ENCODE results near the gene METTL1.
"Not testable (repeated sequence)": the region's sequence is repeated elsewhere in the genome, so short reads cannot be mapped to it uniquely, and the experiment has no call there.

Gene METTL1

GRCh38 chr12:57724936-57725740, 46.8 kb downstream of the METTL1 start:
- intact Hi-C loops (cut with DNase I; ENCODE audit: low total_unique reads) = loop anchor here (10.0 kb wide), 1 partner anchor 180 kb away; no protein-coding TSS in a partner anchor
- Histone ChIP-seq H3K9me3 (no peaks in the 10 kb centered on the region), H3K36me3 (peaks cover 7 to 21% (median 16%) of the 10 kb centered on the region in 3 donors), H3K27me3 (peaks cover 0 to 28% of the 10 kb centered on the region in 2 donors), H3K4me3 (no peak overlapping the region), H3K27ac (no peak overlapping the region), H3K4me1 (peaks cover 0 to 19% (median 15%) of the 10 kb centered on the region in 4 donors)
- no peak for DNase-seq
- TF ChIP-seq CTCF (IDR thresholded peaks at IDR 0.05) = no peak

- Histone ChIP-seq H3K36me3 (peaks cover 16 to 30% (median 25%) of the 10 kb centered on the region in 3 donors), H3K27me3 (peaks cover 0 to 28% of the 10 kb centered on the region in 2 donors), H3K4me3 (no peak overlapping the region), H3K27ac (no peak overlapping the region), H3K4me1 (peaks cover 0 to 19% (median 15%) of the 10 kb centered on the region in 4 donors), H3K9me3 (no peaks in the 10 kb centered on the region)
- intact Hi-C loops (cut with DNase I; ENCODE audit: low total_unique reads) = loop anchor here (10.0 kb wide), 1 partner anchor 181 kb away; no protein-coding TSS in a partner anchor
- DNase-seq = no peak
- TF ChIP-seq CTCF (IDR thresholded peaks at IDR 0.05) = no peak
These were observed 47.6 kb downstream of the METTL1 start for GRCh38 chr12:57724003-57724935.

- intact Hi-C loops (cut with DNase I; ENCODE audit: low total_unique reads) = loop anchor here (10.0 kb wide), 1 partner anchor 181 kb away; no protein-coding TSS in a partner anchor
- Histone ChIP-seq H3K9me3 (no peaks in the 10 kb centered on the region), H3K4me3 (no peak overlapping the region), H3K27ac (no peak overlapping the region), H3K27me3 (peaks cover 0 to 28% of the 10 kb centered on the region in 2 donors), H3K4me1 (peaks cover 0 to 19% (median 15%) of the 10 kb centered on the region in 4 donors), H3K36me3 (peaks cover 22 to 37% (median 32%) of the 10 kb centered on the region in 3 donors)
- no peak for TF ChIP-seq CTCF (IDR thresholded peaks at IDR 0.05)
- no peak for DNase-seq
These were observed 48.3 kb downstream of the METTL1 start for GRCh38 chr12:57723630-57723962.

- peaks cover 29 to 43% (median 38%) of the 10 kb centered on the region in 3 donors for H3K36me3 ChIP-seq
- H3K9me3 ChIP-seq = no peaks in the 10 kb centered on the region
- no peak for TF ChIP-seq CTCF (IDR thresholded peaks at IDR 0.05)
- H3K27me3 ChIP-seq = peaks cover 0 to 28% of the 10 kb centered on the region in 2 donors
- intact Hi-C loops (cut with DNase I; ENCODE audit: low total_unique reads) = loop anchor here (10.0 kb wide), 1 partner anchor 182 kb away; no protein-coding TSS in a partner anchor
- no peak overlapping the region for H3K27ac ChIP-seq
- H3K4me1 ChIP-seq = peaks cover 0 to 19% (median 15%) of the 10 kb centered on the region in 4 donors
- DNase-seq = no peak
- no peak overlapping the region for H3K4me3 ChIP-seq
These were observed 48.9 kb downstream of the METTL1 start for GRCh38 chr12:57722716-57723629.

- not testable (repeated sequence) for H3K27ac ChIP-seq, H3K4me3 ChIP-seq, DNase-seq, H3K9me3 ChIP-seq
- peaks cover 36 to 51% (median 47%) of the 10 kb centered on the region in 3 donors for H3K36me3 ChIP-seq
- peaks cover 0 to 14% (median 12%) of the 10 kb centered on the region in 4 donors for H3K4me1 ChIP-seq
- intact Hi-C loops (cut with DNase I; ENCODE audit: low total_unique reads) = loop anchor here (10.0 kb wide), 1 partner anchor 183 kb away; no protein-coding TSS in a partner anchor
- H3K27me3 ChIP-seq = peaks cover 0 to 23% of the 10 kb centered on the region in 2 donors
These were observed 49.9 kb downstream of the METTL1 start for GRCh38 chr12:57721846-57722608.
